ENCODE data around the gene MKNK2.
"Not testable (repeated sequence)": the region's sequence is repeated elsewhere in the genome, so short reads cannot be mapped to it uniquely, and the experiment has no call there.

The MKNK2 gene

GRCh38 chr19:2050991-2051772, at the start of gene MKNK2:
Gene MKNK2 (minus strand): TSS chr19:2051244. CDS start chr19:2050851, 393 bp downstream.
- Histone ChIP-seq H3K36me3 (ENCODE audit: control insufficient read depth, insufficient read depth, low read length) (no peaks in the 10 kb centered on the region), H3K4me1 (ENCODE audit: control insufficient read depth, insufficient read depth, low read length) (peaks cover 69% of the 10 kb centered on the region), H3K27me3 (ENCODE audit: control insufficient read depth, insufficient read depth, low read length) (no peaks in the 10 kb centered on the region), H3K9ac (ENCODE audit: low read length) (peak within 1 kb of the TSS; percentile 80), H3K9me3 (ENCODE audit: control insufficient read depth, low read length) (no peaks in the 10 kb centered on the region), H3K4me3 (ENCODE audit: low read length) (peak within 1 kb of the TSS; percentile 53)

DNA sequence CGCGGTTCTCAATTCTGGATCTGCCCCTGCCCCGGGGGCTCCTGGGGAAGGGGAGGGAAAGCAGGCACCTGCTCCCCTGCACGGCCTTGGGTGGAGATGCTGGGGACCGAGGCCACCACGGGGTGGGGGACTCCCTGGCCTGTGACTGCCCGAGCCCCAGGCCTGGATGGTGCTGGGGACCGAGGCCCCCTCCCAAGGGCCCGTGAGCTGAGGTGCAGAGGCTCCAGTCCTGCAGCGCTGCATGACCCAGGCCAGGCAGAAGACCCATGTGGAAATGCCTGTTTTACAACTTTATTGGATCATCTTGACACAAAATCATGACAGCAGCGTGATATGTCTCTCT, 49.6 kb upstream of the MKNK2 start:
- Histone ChIP-seq H3K4me3 (ENCODE audit: low read length) (no peak overlapping the region), H3K27me3 (ENCODE audit: control insufficient read depth, insufficient read depth, low read length) (no peaks in the 10 kb centered on the region), H3K9ac (ENCODE audit: low read length) (no peak overlapping the region), H3K4me1 (ENCODE audit: control insufficient read depth, insufficient read depth, low read length) (peaks cover 14% of the 10 kb centered on the region), H3K36me3 (ENCODE audit: control insufficient read depth, insufficient read depth, low read length) (peaks cover 6% of the 10 kb centered on the region), H3K9me3 (ENCODE audit: control insufficient read depth, low read length) (no peaks in the 10 kb centered on the region)

- no peak overlapping the region for H3K9ac ChIP-seq (ENCODE audit: low read length)
- no peaks in the 10 kb centered on the region for H3K27me3 ChIP-seq (ENCODE audit: control insufficient read depth, insufficient read depth, low read length)
- no peak overlapping the region for H3K4me3 ChIP-seq (ENCODE audit: low read length)
- peaks cover 20% of the 10 kb centered on the region for H3K4me1 ChIP-seq (ENCODE audit: control insufficient read depth, insufficient read depth, low read length)
- H3K9me3 ChIP-seq (ENCODE audit: control insufficient read depth, low read length), result no peaks in the 10 kb centered on the region
- H3K36me3 ChIP-seq (ENCODE audit: control insufficient read depth, insufficient read depth, low read length), result peaks cover 6% of the 10 kb centered on the region
Observed at GRCh38 chr19:2099937-2100718, 49.1 kb upstream of the MKNK2 start.

DNA sequence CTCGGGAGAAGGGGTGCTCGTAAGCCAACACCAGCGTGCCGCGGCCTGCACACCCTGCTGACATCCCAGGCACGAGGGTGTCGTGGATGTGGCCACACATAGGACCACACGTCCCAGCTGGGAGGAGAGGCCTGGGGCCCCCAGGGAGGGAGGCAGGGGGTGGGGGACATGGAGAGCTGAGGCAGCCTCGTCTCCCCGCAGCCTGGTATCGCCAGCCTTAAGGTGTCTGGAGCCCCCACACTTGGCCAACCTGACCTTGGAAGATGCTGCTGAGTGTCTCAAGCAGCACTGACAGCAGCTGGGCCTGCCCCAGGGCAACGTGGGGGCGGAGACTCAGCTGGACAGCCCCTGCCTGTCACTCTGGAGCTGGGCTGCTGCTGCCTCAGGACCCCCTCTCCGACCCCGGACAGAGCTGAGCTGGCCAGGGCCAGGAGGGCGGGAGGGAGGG, 48.0 kb upstream of the MKNK2 start:
- peaks cover 6% of the 10 kb centered on the region for H3K36me3 ChIP-seq (ENCODE audit: control insufficient read depth, insufficient read depth, low read length)

DNA sequence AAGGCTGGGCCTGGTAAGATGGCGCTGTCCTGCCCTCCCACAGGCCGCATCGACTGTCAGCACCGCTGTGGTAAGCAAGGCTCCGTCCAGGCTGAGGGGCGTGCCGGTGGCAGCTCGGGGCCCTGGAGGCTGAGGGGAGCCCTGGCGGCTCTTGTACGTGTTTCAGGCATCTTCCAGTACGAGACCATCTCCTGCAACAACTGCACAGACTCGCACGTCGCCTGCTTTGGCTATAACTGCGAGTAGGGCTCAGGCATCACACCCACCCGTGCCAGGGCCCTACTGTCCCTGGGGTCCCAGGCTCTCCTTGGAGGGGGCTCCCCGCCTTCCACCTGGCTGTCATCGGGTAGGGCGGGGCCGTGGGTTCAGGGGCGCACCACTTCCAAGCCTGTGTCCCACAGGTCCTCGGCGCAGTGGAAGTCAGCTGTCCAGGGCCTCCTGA, 46.9 kb upstream of the MKNK2 start:
- Histone ChIP-seq H3K27me3 (ENCODE audit: control insufficient read depth, insufficient read depth, low read length) (no peaks in the 10 kb centered on the region), H3K4me1 (ENCODE audit: control insufficient read depth, insufficient read depth, low read length) (peaks cover 26% of the 10 kb centered on the region), H3K9ac (ENCODE audit: low read length) (no peak overlapping the region), H3K36me3 (ENCODE audit: control insufficient read depth, insufficient read depth, low read length) (peaks cover 6% of the 10 kb centered on the region), H3K4me3 (ENCODE audit: low read length) (no peak overlapping the region), H3K9me3 (ENCODE audit: control insufficient read depth, low read length) (no peaks in the 10 kb centered on the region)

More for the DNA sequence above, 48.0 kb upstream of the MKNK2 start:
- Histone ChIP-seq H3K9me3 (ENCODE audit: control insufficient read depth, low read length) (no peaks in the 10 kb centered on the region), H3K27me3 (ENCODE audit: control insufficient read depth, insufficient read depth, low read length) (no peaks in the 10 kb centered on the region), H3K9ac (ENCODE audit: low read length) (no peak overlapping the region), H3K4me3 (ENCODE audit: low read length) (no peak overlapping the region), H3K4me1 (ENCODE audit: control insufficient read depth, insufficient read depth, low read length) (peaks cover 21% of the 10 kb centered on the region)

DNA sequence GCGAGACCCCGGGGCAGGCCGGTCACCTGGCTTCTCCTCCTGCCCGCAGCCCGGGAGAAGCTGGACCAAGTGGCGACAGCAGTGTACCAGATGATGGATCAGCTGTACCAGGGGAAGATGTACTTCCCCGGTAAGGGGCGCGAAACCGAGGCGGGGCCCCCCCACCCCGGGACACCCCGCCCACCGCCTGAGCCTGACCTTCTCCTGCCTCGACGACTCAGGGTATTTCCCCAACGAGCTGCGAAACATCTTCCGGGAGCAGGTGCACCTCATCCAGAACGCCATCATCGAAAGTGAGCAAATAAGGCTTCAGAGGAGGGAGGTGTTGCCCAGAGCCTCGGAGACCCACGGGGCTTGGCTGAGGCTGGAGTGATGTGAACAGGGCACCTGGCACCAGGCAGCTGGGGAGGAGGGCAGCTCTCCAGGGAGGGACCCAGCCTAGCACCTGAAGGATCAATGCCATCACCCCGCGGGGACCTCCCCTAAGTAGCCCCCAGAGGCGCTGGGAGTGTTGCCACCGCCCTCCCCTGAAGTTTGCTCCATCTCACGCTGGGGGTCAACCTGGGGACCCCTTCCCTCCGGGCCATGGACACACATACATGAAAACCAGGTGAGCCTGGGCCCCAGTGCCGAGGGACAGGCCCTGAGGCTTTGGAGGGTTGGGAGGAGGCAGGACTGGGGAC, 46.3 kb upstream of the MKNK2 start:
- peaks cover 6% of the 10 kb centered on the region for H3K36me3 ChIP-seq (ENCODE audit: control insufficient read depth, insufficient read depth, low read length)
- no peaks in the 10 kb centered on the region for H3K9me3 ChIP-seq (ENCODE audit: control insufficient read depth, low read length)
- peaks cover 26% of the 10 kb centered on the region for H3K4me1 ChIP-seq (ENCODE audit: control insufficient read depth, insufficient read depth, low read length)
- H3K27me3 ChIP-seq (ENCODE audit: control insufficient read depth, insufficient read depth, low read length), result no peaks in the 10 kb centered on the region
- peak overlapping the region; percentile 63 for H3K4me3 ChIP-seq (ENCODE audit: low read length)
- peak overlapping the region; percentile 58 for H3K9ac ChIP-seq (ENCODE audit: low read length)

GRCh38 chr19:2096480-2097202, 45.6 kb upstream of the MKNK2 start, which contains the start of gene IZUMO4:
Gene IZUMO4 (plus strand): TSS chr19:2096915. CDS start chr19:2096946, 31 bp downstream.
- peaks cover 2% of the 10 kb centered on the region for H3K36me3 ChIP-seq (ENCODE audit: control insufficient read depth, insufficient read depth, low read length)
- H3K9ac ChIP-seq (ENCODE audit: low read length), result peak within 1 kb of the TSS; percentile 73
- no peaks in the 10 kb centered on the region for H3K9me3 ChIP-seq (ENCODE audit: control insufficient read depth, low read length)
- H3K4me3 ChIP-seq (ENCODE audit: low read length), result peak within 1 kb of the TSS; percentile 63
- H3K27me3 ChIP-seq (ENCODE audit: control insufficient read depth, insufficient read depth, low read length), result no peaks in the 10 kb centered on the region
- H3K4me1 ChIP-seq (ENCODE audit: control insufficient read depth, insufficient read depth, low read length), result peaks cover 26% of the 10 kb centered on the region

- H3K4me1 ChIP-seq (ENCODE audit: control insufficient read depth, insufficient read depth, low read length), result peaks cover 26% of the 10 kb centered on the region
- H3K27me3 ChIP-seq (ENCODE audit: control insufficient read depth, insufficient read depth, low read length), result no peaks in the 10 kb centered on the region
- peak within 1 kb of the TSS; percentile 73 for H3K9ac ChIP-seq (ENCODE audit: low read length)
Observed at GRCh38 chr19:2096034-2096479, 45.0 kb upstream of the MKNK2 start, which contains the start of gene MOB3A. Gene MOB3A (minus strand): TSS chr19:2096326. CDS start chr19:2078560, 17,766 bp downstream.

DNA sequence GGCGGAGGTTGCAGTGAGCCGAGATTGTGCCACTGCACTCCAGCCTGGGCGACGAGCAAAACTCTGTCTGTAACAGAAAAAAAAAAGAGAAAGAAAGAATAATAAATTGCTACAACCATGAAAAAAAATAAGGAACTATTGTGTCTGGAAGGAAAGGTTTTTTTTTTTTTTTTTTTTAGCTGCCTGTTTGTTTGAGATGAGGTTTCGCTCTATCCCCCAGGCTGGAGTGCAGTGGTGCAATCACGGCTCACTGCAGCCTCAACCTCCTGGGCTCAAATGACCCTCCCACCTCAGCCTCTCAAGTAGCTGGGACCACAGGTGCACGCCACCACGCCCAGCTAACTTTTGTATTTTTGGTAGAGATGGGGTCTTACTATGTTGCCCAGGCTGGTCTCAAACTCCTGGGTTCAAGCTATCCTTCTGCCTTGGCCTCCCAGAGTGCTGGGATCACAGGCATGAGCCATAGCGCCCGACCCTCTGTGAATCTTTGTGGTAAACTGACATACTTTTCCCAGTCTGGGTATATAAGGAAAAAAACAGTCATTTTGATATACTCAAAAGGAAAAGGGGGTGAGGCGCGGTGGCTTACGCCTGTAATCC, 41.0 kb upstream of the MKNK2 start:
- not testable (repeated sequence) for H3K4me3 ChIP-seq (ENCODE audit: low read length); H3K9me3 ChIP-seq (ENCODE audit: control insufficient read depth, low read length); H3K9ac ChIP-seq (ENCODE audit: low read length); H3K27me3 ChIP-seq (ENCODE audit: control insufficient read depth, insufficient read depth, low read length); H3K36me3 ChIP-seq (ENCODE audit: control insufficient read depth, insufficient read depth, low read length)
- peaks cover 30% of the 10 kb centered on the region for H3K4me1 ChIP-seq (ENCODE audit: control insufficient read depth, insufficient read depth, low read length)

More at GRCh38 chr19:2096034-2096479, 45.0 kb upstream of the MKNK2 start, which contains the start of gene MOB3A:
- Histone ChIP-seq H3K36me3 (ENCODE audit: control insufficient read depth, insufficient read depth, low read length) (no peaks in the 10 kb centered on the region), H3K9me3 (ENCODE audit: control insufficient read depth, low read length) (no peaks in the 10 kb centered on the region), H3K4me3 (ENCODE audit: low read length) (peak within 1 kb of the TSS; percentile 63)

- H3K9ac ChIP-seq (ENCODE audit: low read length), result no peak overlapping the region
- no peaks in the 10 kb centered on the region for H3K27me3 ChIP-seq (ENCODE audit: control insufficient read depth, insufficient read depth, low read length)
- H3K4me1 ChIP-seq (ENCODE audit: control insufficient read depth, insufficient read depth, low read length), result peaks cover 24% of the 10 kb centered on the region
- no peak overlapping the region for H3K4me3 ChIP-seq (ENCODE audit: low read length)
- H3K36me3 ChIP-seq (ENCODE audit: control insufficient read depth, insufficient read depth, low read length), result no peaks in the 10 kb centered on the region
- H3K9me3 ChIP-seq (ENCODE audit: control insufficient read depth, low read length), result no peaks in the 10 kb centered on the region
Observed at GRCh38 chr19:2089727-2090053, 38.6 kb upstream of the MKNK2 start.
